ENCODE measurements around the gene GNRHR.
A peak's percentile ranks its signal among the peaks of the same experiment; 100 is the strongest.

Gene GNRHR

GRCh38 chr4:67700116-67700737 is 54.0 kb downstream of the GNRHR start:
- peak overlapping the region; percentile 96 for H3K27ac Mint-ChIP-seq
- H3K9me3 Mint-ChIP-seq = peaks cover 4% of the 10 kb centered on the region
- DNase-seq = no peak
- no peaks in the 10 kb centered on the region for H3K27me3 Mint-ChIP-seq
- peaks cover 59% of the 10 kb centered on the region for H3K4me1 Mint-ChIP-seq (ENCODE audit: low read depth)
- peak overlapping the region; percentile 88 for H3K4me3 Mint-ChIP-seq
- H3K36me3 Mint-ChIP-seq (ENCODE audit: low read depth) = peaks cover 58% of the 10 kb centered on the region

- no peaks in the 10 kb centered on the region for H3K9me3 Mint-ChIP-seq
- DNase-seq = no peak
- H3K4me1 Mint-ChIP-seq (ENCODE audit: low read depth) = peaks cover 57% of the 10 kb centered on the region
- no peaks in the 10 kb centered on the region for H3K27me3 Mint-ChIP-seq
- peak overlapping the region; percentile 88 for H3K4me3 Mint-ChIP-seq
- peak overlapping the region; percentile 96 for H3K27ac Mint-ChIP-seq
- H3K36me3 Mint-ChIP-seq (ENCODE audit: low read depth) = peaks cover 60% of the 10 kb centered on the region
Observed at GRCh38 chr4:67699603-67700002, 54.6 kb downstream of the GNRHR start.

DNA sequence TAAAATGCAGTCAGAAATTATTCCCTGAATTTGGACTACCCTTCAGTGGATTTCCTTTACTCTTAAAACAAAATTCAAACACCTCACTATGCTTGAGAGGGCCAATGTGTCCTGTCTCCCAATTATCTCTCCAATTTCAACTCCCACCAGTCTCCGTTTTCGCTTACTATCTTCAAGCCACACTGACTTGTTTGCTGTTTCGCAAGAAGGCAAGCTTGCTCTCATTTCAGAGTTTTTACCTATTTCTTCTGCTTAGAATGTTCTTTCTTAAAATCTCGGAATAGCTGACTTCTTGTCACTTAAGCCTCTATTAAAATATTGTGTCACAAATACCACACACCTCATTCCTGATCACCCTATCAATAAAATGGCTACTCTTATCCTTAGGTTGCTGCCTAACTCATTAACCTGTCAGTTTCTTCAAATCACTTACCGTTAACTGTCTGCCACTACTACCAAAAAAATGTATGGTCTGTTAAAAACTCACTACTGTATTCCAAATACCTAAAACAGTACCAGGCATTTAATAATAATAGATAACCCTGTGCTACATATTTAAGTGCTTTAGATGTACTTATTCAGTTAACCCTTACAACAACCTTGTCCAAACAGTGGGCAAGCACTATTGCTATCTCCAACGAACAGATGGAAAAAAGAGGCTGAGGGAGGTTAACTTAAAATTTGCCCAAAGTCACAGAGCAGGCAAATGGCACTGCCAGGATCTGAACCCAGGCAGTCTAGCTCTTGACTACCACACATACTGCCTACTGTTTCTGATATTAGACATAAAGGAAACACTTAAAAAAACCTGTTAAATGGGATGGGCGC is 56.1 kb downstream of the GNRHR start:
- Mint-ChIP-seq H3K27me3 (no peaks in the 10 kb centered on the region), H3K4me3 (no peak overlapping the region), H3K9me3 (no peaks in the 10 kb centered on the region), H3K36me3 (ENCODE audit: low read depth) (peaks cover 59% of the 10 kb centered on the region), H3K27ac (no peak overlapping the region), H3K4me1 (ENCODE audit: low read depth) (peaks cover 51% of the 10 kb centered on the region)
- no peak for DNase-seq

GRCh38 chr4:67696061-67696460 is 58.1 kb downstream of the GNRHR start:
- peaks cover 41% of the 10 kb centered on the region for H3K4me1 Mint-ChIP-seq (ENCODE audit: low read depth)
- no peak overlapping the region for H3K27ac Mint-ChIP-seq
- no peaks in the 10 kb centered on the region for H3K27me3 Mint-ChIP-seq
- no peak overlapping the region for H3K4me3 Mint-ChIP-seq
- peaks cover 71% of the 10 kb centered on the region for H3K36me3 Mint-ChIP-seq (ENCODE audit: low read depth)
- DNase-seq = no peak
- no peaks in the 10 kb centered on the region for H3K9me3 Mint-ChIP-seq

GRCh38 chr4:67694662-67695061 is 59.5 kb downstream of the GNRHR start:
- Mint-ChIP-seq H3K4me1 (ENCODE audit: low read depth) (peaks cover 45% of the 10 kb centered on the region), H3K36me3 (ENCODE audit: low read depth) (peaks cover 73% of the 10 kb centered on the region), H3K27me3 (no peaks in the 10 kb centered on the region), H3K9me3 (no peaks in the 10 kb centered on the region), H3K4me3 (no peak overlapping the region), H3K27ac (no peak overlapping the region)
- no peak for DNase-seq

DNA sequence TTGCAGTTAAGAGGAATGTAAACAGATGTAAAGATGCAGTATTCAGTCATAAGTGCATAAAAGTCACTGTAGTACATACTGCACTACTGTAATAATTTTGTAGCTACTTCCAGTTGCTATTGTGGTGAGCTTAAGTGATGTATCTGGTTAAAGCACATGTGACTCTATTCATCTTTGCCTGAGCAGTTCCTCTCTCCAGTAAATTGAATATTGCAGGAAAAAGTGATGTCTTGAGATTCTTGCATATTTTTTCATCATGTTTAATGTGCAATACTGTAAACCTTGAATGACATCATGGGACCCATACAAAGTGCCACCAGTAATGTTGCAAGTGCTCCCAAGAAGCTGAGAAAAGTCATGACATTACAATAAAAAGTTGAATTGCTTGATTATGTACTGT is 62.9 kb downstream of the GNRHR start:
- H3K27me3 Mint-ChIP-seq = no peaks in the 10 kb centered on the region
- H3K36me3 Mint-ChIP-seq (ENCODE audit: low read depth) = peaks cover 75% of the 10 kb centered on the region
- no peak overlapping the region for H3K27ac Mint-ChIP-seq
- no peak for DNase-seq
- no peaks in the 10 kb centered on the region for H3K9me3 Mint-ChIP-seq
- H3K4me1 Mint-ChIP-seq (ENCODE audit: low read depth) = peaks cover 35% of the 10 kb centered on the region
- no peak overlapping the region for H3K4me3 Mint-ChIP-seq
